GM19035 (cell line): ENCODE measurements around the gene TBC1D5.
"Not testable (repeated sequence)": the region's sequence is repeated elsewhere in the genome, so short reads cannot be mapped to it uniquely, and the experiment has no call there.

ENCODE experiments used
- ATAC-seq: cut with Tn5 transposase; IDR thresholded peaks from one replicate; pipeline ENCODE4 v1.9.1; 2021; ENCODE audit not compliant: unreplicated experiment

Gene TBC1D5, protein sequence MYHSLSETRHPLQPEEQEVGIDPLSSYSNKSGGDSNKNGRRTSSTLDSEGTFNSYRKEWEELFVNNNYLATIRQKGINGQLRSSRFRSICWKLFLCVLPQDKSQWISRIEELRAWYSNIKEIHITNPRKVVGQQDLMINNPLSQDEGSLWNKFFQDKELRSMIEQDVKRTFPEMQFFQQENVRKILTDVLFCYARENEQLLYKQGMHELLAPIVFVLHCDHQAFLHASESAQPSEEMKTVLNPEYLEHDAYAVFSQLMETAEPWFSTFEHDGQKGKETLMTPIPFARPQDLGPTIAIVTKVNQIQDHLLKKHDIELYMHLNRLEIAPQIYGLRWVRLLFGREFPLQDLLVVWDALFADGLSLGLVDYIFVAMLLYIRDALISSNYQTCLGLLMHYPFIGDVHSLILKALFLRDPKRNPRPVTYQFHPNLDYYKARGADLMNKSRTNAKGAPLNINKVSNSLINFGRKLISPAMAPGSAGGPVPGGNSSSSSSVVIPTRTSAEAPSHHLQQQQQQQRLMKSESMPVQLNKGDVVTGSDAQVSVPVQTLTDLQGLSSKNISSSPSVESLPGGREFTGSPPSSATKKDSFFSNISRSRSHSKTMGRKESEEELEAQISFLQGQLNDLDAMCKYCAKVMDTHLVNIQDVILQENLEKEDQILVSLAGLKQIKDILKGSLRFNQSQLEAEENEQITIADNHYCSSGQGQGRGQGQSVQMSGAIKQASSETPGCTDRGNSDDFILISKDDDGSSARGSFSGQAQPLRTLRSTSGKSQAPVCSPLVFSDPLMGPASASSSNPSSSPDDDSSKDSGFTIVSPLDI

DNA sequence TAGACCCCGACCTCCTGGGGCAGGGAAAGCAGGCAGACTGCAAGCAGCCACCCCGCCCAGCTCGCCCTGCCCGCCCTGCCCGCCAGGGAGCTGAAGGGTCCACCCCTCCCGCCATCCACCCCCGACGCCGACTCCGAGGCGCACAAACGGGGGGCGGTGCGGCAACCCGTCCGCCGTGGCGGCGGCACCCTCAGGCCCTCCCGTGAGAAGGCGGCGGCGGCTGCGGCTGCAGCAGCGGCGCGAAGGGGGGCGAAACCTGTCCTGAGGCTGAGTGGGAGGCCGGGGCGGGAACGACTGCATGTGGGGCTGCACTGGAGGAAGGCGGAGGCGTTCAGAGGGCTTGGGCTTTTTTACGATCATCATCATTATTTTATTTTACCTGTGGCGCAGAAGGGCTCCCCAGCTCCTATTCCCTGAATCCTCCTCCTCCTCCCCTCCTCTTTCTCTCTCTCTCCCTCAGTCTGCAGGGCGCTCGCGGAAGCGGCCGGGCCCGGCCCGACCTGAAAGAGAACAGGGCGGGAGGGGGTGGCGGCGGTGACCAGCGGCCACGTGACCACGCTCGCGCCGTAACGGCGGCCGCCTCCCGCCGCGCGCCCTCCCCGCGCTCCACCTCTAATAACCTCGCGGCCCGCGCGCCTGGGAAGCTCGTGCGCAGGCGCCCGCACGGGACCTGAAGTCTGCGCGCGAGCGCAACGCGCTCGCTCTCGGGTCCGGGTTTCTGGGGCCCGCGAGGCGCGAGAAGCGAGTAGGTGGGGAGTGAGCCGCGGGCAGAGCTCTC lies at the start of gene TBC1D5:
TBC1D5 (minus strand) TSS at position 530 of the 778 bp plus-strand sequence. CDS start 234,061 bp downstream, outside the sequence.
- peak; percentile 72 for ATAC-seq

DNA sequence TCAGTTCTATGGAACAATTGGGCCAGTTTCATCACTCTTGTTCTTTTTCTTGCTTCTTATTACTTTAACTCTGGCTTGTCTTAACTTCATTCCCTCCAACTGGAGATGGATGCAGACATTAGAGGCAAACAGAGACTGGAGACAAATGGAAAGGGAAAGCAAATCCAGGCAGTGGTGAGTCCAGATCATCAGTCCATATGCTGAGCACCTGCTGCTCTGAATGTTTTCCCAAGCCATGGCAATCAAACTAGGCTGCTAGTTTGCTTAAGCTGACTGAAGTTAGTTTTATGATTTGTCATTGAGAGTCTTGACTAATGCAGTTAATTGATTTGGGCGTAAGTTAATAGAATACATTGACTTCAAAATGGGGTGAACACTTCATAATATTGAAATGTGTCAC lies 41.0 kb upstream of the TBC1D5 start:
- ATAC-seq = no peak

DNA sequence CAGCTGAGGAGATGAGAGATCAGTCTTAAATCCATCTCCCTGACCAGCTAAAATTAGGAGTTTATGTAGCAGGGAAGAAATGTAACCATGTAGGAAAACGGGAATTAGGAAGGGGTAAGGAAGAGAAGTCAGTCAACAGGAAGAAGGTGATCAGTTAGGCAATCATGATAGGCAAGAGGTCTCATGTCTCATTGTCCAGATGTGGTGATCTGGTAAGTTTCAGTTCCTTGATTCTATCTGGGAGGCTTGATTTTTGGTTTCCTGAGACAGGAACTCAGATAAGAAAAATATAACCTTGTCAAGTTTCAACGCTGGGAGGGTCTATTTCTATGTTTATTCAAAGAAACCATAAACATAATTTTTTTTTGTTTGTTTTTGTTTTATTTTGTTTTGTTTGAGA lies 40.3 kb upstream of the TBC1D5 start:
- ATAC-seq = no peak

DNA sequence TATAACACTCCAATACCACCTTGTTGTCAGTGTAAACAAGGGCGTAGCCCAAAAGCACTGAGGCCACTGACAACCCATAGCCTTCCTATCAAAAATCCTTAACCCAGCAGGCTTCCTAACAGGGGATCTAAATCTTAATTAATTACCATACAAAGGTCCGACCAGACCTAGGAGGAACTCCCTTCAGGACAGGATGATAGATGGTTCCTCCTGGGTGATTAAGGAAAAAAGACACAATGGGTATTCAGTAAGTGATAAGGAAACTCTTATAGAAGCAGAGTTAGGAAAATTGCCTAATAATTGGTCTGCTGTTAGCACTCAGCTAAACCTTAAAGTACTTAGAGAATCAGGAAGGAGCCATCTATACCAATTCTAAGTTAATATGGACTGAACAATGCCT lies 37.9 kb upstream of the TBC1D5 start:
- not testable (repeated sequence) for ATAC-seq

DNA sequence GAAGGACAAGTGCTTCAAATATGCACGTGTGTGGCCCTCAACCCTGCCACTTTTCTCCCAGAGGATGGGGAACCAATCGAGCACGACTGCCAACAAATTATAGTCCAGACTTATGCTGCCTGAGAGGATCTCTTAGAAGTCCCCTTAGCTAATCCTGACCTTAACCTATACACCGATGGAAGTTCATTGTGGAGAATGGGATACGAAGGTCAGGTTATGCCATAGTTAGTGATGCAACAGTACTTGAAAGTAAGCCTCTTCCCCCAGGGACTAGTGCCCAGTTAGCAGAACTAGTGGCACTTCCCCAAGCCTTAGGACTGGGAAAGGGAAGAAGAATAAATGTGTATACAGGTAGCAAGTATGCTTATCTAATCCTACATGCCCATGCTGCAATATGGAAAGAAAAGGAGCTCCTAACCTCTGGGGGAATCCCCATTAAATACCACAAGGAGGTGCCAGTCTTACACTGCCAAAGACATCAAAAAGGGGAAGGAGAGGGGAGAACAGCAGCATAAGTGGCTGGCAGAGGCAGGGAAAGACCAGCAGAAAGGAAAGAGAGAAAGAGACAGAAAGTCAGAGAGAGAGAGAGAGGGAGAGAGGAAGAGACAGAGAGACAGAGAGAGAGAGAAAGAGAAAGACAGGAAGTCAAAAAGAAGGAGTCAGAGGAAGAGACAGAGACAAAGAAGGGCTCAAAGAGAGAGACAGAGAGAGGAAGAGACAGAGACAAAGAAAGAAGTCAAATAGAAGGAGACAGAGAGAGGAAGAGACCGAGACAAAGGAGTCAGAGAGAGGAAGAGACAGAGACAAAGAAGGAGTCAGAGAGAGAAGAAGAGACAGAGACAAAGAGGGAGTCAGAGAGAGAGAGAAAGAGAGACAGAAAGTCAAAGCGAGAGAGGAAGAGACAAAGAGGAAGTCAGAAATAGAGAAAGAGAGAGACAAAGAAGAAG lies 37.1 kb upstream of the TBC1D5 start:
- ATAC-seq = not testable (repeated sequence)

DNA sequence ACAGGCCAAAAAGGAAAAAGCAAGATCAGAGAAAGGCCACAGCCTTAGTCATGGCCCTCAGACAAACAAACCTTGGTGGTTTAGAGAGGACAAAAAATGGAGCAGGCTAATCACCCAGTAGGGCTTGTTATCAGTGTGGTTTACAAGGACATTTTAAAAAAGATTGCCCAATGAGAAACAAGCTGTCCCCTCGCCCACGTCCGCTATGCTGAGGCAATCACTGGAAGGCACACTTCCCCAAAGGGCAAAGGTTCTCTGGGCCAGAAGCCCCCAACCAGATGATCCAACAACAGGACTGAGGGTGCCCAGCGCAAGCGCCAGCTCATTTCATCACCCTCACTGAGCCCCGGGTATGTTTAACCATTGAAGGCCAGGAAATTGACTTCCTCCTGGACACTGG lies 34.9 kb upstream of the TBC1D5 start:
- ATAC-seq = not testable (repeated sequence)

DNA sequence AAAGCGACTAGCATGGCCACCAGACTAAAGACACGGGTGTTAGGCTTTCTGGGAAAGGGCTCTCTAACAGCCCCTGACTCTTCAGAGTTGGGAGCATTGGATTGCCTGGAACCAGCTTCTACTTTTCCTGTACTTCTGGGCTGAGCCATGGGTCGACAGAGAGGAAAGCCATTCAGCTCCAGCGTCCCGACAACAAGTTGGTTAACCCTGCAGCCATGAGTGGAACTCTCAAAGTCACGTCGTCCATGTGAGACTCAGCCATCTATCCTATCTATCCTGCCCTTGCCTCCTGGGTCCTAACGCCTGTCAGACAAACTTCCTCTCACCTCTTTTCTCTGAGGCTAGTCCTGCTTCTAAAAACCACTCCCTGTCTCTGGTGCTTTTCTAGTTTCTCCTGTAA lies 32.6 kb upstream of the TBC1D5 start:
- no peak for ATAC-seq

DNA sequence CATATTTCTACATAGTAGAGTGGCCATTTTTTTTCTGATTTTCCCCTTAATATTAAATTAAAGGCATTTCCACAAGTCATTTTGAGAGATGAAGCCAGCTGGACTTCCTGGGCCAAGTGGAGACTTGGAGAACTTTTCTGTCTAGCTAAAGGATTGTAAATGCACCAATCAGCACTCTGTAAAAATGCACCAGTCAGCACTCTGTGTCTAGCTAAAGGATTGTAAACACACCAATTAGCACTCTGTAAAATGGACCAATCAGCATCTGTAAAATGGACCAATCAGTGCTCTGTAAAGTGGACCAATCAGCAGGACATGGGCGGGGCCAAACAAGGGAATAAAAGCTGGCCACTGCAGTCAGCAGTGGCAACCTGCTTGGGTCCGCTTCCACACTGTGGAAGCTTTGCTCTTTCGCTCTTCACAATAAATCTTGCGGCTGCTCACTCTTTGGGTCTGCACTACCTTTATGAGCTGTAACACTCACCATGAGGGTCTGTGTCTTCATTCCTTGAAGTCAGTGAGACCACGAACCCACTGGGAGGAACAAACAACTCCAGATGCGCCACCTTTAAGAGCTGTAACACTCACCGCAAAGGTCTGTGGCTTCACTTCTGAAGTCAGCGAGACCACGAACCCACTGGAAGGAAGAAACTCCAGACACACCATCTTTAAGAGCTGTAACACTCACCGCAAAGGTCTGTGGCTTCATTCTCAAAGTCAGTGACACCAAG lies 31.9 kb upstream of the TBC1D5 start:
- ATAC-seq = not testable (repeated sequence)

DNA sequence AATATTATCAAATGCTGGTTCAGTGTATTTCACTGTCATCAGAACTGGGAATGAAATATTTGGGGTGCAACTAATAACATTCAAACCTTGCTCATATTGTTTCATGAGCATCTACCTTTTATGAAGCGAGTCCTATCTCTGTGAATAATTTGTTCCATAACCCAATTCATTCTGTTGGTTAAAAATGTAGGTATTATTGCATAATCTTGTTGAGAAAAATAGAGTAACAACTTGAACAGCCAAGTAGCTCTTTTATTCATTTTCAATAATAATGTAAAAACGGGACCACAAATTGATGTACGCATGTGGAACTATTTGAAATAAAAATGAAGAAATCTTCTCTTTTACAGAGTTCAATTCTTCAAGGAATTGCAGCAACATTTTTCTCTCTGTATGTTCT lies 30.1 kb upstream of the TBC1D5 start:
- ATAC-seq = no peak

DNA sequence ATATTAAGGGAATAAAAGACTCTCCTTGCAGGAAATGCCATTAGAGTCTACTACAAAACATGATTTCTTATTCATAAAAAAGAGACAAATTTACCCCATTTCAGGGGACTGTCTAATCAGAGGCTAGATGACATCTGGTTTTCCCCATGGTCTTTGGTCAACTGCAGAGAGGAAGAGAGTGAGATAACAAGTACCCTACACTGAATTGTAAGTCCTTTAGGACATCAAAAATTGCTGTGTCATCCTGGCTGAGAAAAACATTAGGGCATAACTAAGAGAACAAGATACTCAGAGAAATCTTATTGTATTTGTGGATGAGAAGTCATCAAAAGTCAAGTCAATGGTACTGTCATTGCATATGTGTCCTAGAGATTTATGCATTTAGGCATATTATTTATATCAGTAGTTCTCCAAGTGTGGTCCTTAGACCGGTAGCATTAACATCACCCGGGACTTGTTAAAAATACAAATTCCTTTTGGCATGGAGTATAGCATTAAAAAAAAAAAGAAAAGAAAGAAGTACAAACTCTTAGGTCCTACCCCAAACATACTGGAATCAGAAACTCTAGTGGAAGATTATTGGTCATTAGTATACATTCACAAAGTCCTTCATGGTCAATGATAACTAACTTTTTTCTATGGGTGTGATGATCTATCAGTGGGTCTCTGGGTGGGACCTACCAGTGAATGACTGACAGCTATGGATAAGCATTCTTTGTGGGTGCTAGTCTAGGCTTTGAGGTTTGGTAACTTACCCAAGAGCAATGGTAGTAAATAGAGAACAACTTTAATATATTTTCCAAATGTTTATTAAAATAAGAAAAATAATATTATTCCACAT lies 29.0 kb upstream of the TBC1D5 start:
- no peak for ATAC-seq

DNA sequence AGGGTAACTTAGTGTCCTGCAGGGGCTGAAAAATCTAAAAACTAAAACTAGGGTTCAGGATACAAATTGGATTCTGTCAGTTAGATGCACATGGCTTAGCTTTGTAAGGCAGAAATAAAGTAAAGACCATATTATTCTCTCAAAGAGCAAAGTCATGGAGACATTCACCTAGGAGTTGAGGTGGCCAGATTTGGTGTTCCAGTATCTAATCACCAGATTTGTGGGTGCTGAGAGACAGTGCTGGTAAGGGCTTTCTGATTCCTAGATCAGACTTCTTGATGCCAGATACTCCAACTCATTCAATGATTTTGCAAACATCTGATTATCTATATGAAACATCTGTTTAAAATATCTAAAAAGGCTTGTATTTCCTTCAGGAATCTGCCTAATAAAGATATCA lies 28.3 kb upstream of the TBC1D5 start:
- ATAC-seq = no peak

DNA sequence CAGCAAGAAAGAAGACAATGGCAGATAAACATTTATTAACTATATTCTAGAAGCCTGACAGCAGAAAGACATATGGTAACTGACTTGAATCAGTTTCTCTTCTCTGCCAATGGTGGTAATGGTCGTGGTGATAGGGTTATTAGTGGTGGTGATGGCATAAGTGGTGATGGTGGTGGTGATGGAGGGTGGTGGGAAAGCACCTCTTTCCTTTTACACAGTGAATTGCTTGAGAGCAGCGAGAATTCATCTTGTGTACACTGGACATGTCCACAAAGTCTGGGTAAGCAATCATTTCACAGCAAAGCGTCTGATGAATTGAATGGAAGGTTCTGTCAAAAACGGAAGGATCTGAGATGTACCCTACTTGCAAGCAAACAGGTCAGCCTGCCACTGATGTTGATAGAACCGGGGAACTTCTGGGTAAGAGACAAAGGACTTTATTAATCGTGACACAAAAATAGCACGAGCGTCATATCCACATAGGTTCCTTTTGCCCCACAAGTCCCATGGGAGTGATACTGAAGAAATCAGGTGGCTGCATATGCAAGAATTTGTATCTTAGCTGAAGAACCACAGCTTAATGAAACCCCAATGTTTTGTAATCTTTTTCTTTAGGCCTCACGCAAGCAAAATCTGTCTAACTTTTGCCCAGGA lies 23.5 kb upstream of the TBC1D5 start:
- peak; percentile 83 for ATAC-seq

DNA sequence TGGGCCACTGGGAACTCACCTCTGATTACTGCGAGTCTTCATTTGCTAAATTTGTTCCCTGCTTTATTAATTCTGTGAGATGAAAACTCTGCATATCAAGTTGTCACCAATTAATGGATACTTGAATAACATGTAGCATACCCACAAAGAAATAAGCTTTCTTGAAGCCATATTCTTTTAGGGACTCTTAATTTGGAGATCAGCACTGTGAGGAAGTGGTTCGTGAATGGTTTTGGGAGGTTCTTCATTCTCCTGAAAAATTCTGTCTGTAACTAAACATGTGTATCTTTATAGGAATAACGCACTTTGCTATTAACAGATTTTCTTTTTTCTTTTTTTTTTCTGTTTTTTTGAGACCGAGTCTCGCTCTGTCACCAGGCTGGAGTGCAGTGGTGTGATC lies 19.1 kb upstream of the TBC1D5 start:
- ATAC-seq = no peak

DNA sequence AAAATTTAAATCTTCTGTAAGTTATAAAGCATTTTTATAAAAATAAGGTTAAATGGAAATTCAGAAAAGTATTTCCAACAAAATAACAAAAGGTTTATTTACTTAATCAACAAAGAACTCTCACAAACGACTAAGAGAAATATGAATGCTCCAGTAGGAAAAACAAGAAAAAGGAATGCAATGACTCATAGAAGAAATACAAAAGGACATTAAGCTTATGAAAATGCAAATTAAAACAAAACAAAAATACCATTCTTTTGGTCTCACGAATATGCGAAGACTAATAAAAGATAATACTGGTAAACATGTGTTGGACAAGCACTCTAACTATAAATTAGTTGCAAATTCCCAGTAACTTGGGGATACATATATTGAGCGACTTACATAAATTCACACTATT lies 17.5 kb upstream of the TBC1D5 start:
- no peak for ATAC-seq

DNA sequence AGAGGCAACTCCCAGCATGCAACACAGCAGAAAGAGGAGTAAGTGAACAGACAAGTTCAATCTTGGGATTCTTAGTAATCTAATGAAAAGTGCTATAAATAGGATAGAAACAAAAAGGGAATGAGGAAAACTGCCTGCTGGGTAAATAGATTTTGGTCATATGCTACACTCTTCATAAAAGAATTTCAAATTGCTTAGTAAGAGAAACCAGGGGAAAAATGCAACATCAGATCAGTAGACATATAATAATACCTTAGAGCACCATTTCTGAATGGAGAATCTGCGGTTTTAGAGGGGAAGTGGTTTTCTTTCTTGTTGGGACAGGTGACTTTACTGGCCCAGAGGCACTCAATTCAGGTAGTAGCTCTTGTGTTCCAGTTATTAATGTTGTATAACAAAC lies 13.4 kb upstream of the TBC1D5 start:
- no peak for ATAC-seq

DNA sequence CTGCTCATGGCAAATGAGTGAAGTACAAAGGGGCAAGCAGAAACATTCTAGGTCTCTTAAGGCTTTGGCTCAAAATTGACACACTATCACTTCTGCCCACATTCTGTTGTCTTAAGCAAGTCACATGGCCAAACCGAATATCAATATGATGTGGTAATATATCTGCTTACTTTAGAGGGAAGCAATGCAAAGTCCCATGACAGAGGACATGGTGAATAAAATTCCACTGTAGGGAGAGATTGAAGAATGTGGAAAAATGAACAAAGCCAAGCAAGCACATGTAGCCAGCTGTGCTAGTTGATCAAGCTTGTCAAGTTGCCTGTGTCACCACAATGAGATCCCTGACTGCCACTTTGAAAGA lies 11.2 kb upstream of the TBC1D5 start:
- ATAC-seq = no peak

DNA sequence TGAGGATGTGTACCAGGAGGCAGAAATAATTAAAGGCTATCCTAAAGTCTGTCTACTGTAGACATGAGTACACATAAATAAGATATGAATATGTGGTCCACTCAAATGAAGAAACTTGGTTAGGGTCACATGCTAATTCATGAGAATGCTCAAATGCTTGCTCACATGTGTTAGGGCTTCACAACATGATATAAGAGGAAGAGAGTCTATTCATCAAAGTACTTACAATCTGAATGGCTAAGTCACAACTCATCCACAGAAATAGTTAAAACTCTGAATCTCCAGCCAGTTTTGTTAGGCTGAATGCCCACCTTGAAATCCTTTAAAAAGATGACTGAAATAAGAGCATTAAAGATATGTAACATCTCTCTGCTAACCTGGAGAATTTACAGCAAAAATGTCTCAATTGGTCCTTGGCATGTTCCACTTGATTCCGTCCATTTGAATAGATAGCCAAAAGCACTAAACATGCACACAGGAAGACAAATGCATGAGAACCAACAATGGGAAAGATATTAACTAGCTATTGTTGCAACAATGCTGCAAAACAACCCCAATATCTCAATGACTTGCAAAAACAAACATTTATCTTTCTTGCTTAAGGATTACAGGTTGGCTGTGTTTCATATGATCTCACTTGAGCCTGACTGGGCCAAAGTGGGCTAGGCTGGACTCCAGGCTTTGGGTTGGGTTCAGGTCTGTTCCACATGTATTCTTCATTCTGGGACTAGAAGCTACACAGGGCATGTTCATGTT lies 10.6 kb upstream of the TBC1D5 start:
- no peak for ATAC-seq

DNA sequence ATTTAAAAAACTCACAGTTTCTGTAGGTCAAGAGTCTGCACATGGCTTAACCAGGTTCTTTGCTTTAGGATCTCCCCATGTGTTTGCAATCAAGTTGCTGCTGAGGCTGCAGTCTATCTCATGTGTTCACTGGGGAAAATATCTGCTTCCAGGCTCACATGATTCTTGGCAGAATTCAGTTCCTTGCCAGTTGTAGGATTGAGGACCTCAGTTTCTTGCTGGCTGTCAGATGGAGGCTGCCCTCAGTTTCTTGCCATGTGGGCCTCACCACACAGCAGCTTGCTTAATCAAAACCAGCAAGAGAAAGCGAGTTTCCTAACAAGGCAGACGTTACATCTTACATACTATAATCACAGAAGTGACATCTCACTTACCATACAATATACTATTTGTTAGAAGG lies 10.0 kb upstream of the TBC1D5 start:
- no peak for ATAC-seq
